DMS53 treated with DMSO at 0.1 percent for 48 hours (cell line): ENCODE measurements around the gene CLDN20.

Source experiments
- DNase-seq: peaks from one replicate; lab custom pipeline; 2025; ENCODE audit not compliant: unreplicated experiment; lab: John Stamatoyannopoulos, UW

CLDN20 gene

DNA sequence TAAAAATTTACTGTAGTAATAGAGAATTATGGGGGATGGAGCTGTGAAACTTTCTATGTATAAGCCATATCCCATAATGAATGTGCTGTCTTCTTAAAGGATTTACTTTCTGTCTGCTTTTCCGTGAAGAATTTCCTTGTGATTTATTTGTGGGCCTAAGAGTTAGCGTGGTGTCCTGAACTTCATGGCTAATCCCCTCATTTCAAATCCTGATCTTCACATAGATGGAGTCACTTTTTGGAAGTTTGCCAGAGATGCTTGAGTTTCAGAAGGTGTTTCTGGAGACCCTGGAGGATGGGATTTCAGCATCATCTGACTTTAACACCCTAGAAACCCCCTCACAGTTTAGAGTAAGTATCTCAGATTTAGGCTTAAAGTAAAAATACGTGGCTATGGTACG lies 19.4 kb upstream of the CLDN20 start:
- no peak for DNase-seq

DNA sequence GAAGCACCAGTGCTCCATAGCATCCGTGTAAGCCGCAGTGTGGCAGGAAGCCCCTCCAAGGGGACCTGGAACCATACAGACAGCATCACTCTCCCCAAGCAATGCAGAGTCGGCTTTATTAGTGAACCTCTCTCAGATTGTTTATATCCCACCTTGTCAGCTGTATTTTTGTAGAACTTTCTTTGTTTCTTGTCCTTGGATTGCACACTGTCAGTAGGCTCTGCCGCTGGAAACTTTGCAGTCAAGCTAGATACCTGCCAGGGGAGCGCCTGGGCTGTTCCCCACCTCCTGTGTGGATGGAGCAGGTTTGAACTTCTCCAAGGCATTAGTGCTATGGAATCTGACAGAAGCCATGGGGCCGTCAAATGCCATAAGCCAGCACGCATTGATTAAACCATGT lies 18.6 kb upstream of the CLDN20 start:
- DNase-seq: no peak

DNA sequence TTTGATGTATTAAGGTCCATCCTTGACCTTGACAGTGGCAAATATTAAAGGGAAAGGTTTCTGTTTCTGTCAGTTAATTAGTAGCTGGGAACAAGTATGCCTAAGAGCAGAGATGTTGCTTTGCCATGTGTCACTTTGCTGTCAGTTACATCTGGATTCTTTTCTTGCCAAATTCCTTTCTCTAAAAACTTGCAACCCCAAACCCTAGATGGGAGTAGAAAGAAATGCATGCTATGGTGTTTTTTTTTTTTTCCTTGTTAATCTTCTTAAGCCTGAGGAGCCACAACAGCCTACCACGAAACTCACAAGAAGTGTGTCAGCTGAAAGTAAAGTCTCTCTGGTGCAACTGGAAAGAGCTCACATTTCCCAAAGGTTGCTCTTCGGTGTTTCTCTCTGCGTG lies 18.0 kb upstream of the CLDN20 start:
- no peak for DNase-seq

DNA sequence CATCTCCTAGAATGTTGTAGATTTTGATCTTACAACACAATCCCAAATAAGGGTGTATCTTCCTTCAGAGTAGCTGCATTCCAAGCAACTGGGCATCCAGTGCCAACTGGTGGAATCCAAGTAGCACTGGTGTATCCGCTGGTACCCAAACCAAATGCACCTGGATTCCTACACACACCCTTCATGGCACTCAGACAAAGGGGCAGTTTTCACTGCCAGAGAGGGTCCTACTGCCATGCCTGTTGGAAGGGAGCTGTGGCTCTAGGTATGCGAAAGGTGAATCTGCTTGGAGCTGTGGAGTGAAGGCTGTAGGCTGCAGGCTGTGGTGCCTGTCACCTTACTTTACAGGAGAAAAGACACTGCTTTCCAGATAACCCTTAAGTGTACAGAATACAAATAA lies 17.0 kb upstream of the CLDN20 start:
- no peak for DNase-seq

DNA sequence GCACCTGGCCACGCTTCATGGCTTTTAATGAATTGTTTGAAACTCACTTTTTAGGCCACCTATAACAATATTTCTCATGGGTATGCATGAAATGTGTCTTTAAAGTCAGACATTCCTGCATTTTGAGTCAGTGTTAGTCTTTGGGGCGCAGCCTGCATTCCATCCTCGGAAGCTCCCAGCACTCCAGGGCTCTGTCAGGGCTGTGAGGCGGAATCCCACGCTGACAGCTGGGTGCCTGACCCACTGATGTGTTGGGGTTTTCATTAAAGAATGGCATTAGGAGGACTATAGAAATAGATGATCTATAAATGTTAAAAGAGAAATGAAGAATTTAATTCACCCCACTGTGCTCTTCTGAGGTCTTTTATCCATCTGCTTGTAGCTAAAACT lies 16.2 kb upstream of the CLDN20 start:
- DNase-seq: no peak

DNA sequence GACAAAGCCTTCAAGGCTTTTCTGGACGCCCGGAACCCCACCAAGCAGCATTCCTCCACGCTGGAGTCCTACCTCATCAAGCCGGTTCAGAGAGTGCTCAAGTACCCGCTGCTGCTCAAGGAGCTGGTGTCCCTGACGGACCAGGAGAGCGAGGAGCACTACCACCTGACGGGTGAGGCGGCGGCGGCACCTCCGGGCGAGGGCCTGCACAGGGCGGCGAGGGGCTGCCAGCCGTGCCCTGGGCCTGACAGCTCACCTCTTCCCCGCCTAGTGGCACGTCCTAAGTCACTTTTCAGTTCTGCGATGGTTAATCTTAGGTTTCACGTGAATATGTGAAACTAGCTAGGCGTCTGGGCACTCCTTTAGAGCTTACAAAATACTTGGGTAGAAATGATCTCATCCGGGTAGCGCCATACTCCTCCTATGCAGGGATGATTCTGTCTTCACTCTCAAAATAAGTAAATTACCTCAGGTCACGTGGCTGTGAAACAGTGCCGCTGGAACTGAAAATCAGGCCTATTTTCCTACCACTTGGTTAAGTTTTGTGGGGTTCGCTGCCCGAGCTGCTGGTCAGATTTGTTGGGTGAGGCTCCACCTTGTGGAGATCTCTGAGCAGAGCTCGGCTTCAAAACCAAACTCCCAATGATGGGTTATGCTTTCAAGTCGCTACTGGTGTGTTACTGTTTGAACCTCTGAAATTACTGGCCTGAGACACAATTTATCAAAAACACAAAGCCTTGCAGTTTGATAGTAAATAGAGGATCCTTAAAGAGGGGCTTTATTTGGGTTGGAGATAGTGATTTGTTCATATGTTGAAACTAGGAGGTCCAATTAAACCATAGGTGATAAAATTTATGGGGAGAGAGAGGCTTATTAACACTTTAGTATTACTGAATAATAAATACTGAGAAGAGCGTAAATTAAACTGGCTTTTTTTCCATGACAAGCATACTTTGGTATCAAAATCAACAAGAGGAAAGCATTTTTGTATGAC lies 15.5 kb upstream of the CLDN20 start:
- DNase-seq: no peak

DNA sequence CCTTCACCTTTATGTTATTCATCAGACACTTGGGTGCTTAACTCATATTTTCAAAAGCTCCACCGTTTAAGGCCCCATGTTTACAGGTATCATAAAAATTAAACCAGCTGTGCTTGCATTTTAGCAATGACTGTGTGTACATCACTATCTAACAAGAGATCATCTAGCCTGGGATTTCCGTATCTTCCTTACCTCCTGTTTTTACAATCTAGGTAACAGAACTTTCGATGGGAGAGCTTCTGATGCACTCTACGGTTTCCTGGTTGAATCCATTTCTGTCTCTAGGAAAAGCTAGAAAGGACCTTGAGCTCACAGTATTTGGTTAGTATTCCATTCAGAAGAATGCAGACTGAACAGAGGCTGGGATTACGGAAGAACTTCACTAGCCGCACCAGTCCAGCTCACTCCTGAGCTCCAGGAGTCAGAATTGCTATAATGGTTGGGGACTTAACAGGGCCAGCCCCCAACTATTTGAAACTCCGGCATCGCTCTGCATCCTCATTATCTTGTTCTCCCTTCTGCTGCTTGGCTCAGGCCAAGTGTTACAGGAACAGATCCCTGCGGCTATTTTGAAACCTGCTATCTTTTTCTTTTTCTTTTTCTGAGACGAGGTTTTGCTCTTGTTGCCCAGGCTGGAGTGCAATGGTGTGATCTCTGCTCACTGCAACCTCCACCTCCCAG lies 13.0 kb upstream of the CLDN20 start:
- no peak for DNase-seq

DNA sequence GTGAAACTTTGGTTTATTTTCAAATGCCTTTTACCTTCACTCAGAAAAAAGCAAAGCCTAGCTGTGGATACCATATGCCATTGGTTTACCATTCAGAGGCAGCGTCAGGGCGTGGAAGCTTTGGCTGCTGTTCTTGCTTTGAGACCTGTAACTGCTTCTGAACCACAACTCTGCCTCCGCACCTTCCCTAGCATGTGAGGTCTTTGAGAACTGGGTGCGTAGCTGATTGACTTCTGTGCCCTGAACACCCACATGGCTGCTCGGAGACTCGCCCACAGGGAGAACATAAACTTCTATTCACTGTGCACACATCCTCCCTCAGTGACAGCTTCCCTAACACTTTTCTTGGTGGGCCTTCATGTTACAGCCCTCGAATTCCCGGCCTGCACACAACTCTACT lies 11.2 kb upstream of the CLDN20 start:
- no peak for DNase-seq

DNA sequence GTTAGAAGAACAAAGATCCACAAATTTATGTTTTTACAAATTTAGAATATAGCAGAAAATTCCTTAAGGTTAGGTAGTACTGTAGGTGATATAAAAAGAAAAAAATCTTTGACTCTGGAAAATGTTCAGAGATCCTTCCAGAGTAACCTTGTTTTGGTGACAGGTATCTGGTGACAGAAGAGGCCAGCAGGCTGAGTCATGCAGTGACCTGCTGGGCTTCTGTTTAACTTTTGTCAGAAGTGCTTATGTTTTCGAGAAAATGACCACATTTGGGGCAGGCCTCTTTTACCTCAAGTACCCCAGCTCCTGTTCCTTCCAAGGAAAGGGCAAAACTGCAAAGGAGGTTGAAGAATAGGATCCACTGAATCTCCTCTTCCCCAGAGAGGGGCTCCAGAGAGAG lies 10.5 kb upstream of the CLDN20 start:
- peak; percentile 8 for DNase-seq

DNA sequence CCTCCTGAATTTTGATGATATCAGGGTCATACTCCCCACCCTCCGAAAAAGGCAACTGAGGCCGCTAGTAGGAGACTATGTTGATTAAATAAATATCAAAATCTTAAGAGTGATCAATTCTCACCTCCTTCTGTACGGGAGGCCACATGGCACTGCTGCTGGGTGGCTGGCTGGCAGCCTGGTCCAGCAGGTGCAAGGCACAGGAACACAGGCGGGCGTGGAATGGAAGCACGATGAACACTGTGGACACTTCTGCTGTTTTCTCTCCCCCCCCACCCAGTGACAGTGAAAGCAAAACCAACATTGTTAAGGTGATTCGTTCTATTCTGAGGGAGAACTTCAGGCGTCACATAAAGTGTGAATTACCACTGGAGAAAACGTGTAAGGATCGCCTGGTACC lies 9.7 kb upstream of the CLDN20 start:
- no peak for DNase-seq

DNA sequence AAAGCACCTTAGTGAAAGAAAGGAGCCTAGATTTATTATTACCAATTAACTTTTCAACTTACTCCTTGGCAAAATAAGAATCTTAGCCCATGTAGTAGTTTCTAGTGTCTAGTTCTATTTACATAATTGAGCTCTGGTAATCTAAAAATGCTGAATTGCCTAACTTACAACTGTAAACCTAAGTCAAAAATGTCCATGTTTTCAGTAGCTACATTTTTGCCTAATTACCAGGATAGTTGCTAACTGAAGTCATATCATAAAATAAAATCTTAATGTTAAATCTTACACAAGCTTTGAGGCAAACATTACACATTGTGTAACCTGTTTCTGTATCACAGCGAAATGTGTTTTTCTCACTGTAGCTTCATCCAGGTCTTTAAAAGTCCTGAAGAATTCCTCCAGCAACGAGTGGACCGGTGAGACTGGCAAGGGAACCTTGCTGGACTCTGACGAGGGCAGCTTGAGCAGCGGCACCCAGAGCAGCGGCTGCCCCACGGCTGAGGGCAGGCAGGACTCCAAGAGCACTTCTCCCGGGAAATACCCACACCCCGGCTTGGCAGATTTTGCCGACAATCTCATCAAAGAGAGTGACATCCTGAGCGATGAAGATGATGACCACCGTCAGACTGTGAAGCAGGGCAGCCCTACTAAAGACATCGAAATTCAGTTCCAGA lies 7.6 kb upstream of the CLDN20 start:
- DNase-seq: no peak

DNA sequence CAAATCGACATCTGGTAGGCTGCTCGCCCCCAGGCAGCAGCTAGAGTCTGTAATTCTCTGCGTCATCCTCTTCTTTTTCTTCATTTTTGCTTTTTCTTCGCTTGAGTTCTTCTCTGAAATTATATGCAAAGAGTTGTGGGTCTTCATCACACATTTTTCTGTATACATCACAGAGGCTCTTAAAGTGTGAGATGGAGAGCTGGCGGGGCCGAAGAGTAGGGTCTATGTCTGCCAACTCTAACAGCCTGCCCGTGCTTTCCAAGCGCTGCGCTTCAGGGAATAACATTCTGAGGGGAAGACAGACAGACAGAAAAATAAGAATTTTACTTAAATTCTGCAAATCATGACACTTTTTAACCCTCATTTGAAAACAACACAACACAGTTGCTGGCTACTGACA lies 6.0 kb upstream of the CLDN20 start:
- DNase-seq: no peak

DNA sequence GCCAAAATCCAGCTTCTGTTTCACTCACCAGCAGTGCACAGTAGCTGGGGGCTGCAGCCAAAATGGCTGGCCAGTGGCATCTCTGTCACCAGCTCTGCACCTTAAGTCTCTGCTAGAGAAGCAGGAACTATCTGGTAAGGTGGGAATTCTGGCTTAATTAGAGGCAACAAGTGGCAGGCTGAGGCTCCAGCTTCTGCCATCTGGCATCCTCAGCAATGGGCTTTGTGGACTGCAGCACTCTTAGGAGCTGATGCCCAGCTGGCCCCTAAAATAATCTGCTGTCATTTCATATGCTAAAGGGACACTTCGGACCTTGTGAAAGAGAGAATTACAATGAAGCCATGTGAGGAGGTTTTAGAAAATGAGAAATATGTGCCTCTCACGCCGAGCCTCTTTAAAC lies 4.6 kb upstream of the CLDN20 start:
- no peak for DNase-seq

DNA sequence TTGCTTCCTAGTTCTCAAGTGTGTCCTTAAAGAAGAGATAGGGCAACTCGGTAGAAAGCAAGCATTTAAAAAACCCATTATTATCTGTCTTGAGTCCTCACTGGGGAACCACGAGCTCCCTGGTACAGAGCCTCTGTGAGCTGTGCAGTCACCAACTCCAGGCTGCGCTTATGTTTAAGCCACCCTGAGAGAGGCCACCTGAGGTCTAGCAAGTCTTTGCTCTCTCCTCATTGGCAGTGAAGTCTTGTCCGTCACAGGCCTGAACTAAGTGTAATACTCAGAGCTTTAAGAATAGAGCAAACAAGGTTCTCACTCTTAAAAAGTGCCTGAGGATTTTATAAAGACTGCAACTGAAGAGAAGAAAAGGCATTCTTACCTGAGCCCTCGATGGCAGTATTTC lies 3.9 kb upstream of the CLDN20 start:
- DNase-seq: no peak

DNA sequence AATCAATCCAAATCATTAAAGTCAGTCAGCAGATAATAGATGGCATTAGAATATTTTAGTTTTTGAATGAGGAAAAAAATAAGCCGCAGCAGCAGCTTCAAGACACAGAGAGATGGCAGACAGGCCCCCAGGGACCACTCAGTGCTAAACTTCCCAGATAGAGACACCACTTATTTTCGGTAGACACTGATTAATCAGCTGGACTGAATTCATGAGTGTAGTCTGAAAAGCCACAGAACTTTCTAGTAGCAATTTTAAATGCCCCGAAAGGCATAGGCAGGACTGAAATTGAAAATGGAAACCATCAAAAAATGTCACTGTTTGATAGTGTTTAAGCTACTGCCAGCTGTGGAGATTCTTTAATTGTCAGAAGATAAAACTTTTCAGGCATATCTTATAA lies 3.1 kb upstream of the CLDN20 start:
- DNase-seq: no peak

DNA sequence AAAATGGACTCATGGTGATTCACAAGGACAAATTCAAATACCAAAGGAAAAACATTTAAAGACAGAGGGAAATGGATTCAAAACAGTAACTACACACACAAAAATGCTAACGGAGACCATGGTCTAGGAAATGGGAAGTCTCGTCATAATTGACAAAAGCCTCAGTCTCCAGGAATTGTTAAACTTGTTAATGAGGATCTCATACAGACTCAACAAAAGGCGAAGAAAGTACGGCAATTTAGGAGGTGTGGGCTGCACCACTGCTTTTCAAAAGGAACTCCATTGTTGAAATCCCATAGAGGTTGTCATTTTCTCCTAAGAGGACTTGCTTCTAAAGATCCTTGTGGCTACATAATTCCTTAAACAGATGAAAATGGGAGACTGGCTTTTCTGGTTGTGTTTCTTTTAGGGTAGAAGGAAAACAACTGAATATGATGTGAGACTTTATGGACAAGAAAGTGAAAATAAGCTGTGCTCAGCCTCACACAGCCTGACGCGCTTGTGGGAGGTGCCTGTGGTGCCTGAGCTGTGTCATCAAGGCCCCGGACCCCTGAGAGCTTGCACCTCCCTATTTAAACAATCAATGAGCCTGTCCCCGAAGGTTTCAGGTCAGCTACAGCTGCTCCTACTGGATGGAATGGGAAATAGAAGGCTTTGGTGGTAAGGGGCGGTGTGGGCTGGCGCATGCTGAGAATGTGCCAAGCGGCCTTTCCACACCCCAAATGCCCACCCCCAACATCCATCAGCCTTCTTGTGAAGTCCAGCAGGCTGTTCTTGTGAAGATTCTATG lies 2.5 kb upstream of the CLDN20 start:
- DNase-seq: no peak

DNA sequence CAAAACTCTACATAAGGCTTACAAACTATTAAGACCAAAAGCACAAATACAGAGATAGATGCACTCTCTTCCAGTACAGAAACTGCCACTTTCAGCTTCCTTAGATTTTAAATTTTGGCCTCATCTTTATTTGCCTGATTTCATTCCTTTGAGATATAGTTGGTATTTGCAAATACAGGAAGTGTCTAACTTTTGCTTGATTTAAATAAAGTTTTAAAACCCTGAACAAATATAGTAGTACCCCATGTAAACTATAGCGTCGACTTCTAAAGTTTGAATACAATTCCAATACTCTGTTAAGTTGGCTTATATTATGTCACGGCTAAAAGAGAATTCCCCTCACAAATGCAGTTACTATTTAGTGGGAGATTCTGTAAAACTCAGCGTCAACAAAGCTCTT lies 1.2 kb upstream of the CLDN20 start:
- DNase-seq: no peak

DNA sequence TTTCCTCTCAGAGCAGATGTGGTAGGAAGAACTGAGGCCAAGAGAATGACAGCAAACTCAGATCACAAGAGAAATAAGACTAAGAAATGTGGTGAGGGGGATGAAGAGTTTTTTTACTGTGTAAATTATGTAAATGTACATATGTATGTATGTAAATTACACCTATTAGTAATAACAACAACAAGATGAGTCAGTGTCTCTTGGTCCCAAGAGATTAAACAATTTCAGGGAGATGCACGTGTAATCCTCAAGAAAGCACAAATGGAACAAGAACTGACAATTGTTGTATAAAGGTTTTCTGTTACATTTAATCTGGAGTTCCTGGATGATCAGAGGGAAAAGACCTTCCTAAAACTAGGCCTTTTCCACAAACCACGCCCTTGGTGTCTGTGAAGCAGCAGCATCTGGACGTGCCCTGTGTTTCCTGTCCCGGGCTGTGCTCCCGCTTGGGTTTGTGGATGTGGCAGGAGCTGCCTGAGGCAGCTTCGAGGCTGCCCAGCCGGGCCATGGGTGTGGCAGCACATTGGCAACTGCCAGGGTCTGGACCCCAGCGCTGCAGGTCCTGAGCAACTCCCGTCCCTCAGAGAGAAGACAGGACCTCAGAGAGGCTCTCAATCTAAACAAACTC lies 994 bp downstream of the CLDN20 start:
- no peak for DNase-seq

DNA sequence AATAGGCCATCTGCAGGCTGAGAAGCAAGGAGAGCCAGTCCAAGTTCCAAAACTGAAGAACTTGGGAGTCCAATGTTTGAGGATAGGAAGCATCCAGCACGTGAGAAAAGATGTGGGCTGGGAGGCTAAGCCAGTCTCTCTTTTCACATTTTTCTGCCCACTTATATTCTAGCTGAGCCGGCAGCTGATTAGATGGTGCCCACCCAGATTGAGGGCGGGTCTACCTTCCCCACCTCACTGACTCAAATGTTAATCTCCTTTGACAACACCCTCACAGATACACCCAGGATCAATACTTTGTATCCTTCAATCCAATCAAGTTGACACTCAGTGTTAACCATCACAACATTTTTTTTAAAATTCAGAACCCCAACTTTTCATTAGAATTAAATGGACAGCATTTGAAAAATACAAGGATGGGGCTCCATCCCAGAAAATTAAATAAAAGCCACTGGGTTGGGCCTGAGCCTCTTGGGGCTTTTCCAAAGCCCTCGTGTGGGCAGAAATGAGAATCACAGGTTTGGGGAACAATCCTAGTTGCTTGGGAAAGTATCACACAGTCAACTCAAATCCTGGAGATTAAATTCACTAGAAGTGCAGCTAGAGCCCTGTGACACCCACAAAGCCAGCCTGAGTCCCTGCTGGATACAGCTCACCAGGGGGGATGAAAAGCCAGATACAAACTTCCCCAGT lies 2.2 kb downstream of the CLDN20 start:
- no peak for DNase-seq

DNA sequence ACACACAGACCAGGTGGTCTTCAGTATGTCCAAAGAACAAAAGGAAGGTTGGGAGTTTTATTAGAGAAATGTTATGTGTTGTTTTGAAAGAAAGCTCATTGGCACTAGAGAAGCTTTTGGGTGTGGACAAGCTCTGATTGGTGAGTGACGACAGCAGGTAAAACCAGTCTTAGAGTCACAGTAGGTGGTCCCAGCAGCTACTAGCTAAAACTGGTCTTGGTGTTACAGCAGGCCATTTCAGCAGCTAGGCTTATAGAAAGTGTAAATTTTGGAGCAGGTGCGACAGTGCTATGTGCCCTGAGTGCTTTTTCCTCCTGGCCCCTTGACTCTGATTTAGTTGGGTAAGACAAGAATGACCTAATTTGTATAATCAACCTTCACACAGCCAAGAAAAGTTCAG lies 3.6 kb downstream of the CLDN20 start:
- DNase-seq: no peak
